SKM-1 treated with dmso at 0.1 percent for 144 hours (cell line): Measurements from ENCODE around the gene OR51Q1.

Experiments used
- DNase-seq: peaks from one replicate; lab custom pipeline; 2025; ENCODE audit not compliant: unreplicated experiment; lab: John Stamatoyannopoulos, UW

Gene OR51Q1, protein sequence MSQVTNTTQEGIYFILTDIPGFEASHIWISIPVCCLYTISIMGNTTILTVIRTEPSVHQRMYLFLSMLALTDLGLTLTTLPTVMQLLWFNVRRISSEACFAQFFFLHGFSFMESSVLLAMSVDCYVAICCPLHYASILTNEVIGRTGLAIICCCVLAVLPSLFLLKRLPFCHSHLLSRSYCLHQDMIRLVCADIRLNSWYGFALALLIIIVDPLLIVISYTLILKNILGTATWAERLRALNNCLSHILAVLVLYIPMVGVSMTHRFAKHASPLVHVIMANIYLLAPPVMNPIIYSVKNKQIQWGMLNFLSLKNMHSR

DNA sequence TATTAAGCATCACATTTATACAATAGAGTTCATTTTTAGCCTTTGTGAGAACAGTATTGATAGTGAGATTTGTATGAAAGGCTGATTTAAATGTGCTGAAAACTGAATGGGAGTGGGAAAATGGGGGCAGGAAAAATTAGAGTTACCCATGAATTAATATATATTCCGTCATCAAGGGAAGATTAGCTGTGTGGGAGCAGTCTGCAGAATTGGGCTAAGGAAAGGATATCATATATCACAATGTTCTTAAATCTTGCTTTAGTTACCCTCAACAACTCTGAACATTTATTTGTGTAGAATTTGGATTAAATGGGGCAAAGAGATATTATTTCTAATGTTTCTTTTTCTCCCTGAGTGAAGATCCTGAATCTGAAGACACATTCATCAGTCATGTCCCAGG lies at the start of gene OR51Q1:
OR51Q1 (plus strand) TSS at position 301 of the 400 bp plus-strand sequence; CDS start at position 391, 90 bp downstream.
- no peak for DNase-seq

GRCh38 chr11:5380740-5381342 lies 41.1 kb upstream of the OR51Q1 start:
- peak; percentile 49 for DNase-seq

DNA sequence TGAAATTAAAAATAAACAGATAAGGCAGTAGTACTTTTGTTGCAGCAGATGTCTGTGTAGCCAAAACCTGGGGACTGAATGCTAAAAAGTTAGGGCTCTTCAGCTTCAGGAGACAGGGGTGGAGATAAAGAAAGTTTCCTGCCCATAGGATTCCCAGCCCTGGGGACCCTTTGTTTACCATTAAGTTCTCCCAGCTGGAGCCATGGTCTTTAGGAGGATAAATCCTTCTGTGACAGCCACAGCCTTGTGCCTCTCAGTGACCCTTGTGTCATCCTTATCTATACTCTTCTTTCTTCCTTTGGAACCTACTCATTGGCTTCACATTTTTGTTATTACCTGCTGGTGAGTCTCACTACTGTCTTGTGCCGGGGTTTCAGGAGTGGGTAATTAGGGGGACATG lies 38.3 kb upstream of the OR51Q1 start, which contains the start of gene OR51M1:
OR51M1 (plus strand) TSS at position 237 of the 400 bp plus-strand sequence. CDS start 5,587 bp downstream, outside the sequence.
- no peak for DNase-seq

DNA sequence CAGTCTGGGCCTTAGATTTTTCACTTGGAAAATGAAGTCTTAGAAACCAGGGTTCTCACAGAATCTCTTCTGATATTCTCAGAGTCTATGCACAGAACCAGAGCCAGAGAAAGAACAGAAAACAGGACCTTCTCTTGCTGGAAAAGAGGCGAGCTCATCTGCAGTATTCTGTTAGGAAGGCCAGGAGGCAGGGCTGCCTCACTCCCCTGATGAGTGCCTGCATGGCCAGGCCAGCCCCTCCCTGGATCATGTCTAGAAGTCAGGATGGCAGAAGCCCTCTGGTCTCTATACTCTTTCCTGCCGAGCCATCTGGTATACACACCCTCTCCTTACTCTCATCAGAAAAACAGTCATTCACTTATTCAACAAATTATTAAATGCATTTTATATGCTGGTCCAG lies 37.6 kb upstream of the OR51Q1 start:
- no peak for DNase-seq

GRCh38 chr11:5390210-5390609 lies 31.7 kb upstream of the OR51Q1 start:
- no peak for DNase-seq

DNA sequence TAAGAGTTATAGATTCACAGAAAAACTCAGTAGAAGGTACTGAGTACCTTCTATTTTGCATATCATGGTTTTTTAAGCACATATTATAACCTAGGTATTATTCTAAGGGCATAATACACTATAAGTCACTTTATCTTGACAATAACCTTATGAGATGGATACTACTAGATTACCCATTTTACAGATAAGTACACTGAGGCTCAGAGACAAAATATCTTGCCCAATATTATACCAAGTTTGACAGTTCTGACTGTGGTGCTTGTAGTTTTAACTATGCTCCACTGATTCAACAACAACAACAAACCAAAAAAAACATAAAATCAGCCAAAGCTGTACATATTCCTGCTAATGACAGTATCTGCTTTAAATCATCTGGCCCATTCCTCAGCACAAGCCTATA lies 27.8 kb upstream of the OR51Q1 start:
- no peak for DNase-seq

DNA sequence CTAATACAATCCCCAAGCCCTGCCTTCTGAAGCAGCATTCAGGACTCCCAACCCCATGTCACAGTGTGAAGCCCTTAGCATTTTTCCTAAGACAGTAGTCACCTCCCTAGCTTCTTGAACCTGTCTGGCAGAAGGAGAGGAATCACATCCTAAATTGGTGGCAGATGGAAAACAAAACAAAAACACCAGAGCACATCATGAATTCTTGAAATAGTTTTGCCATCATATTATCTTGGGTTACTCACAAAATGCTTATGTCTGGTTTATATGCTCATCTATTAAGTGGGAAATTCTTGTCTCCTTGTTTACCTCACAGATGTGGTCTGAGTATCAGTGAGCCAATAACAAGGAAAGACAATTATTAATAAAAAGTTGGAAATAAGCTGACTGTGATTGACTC lies 23.0 kb upstream of the OR51Q1 start:
- no peak for DNase-seq

DNA sequence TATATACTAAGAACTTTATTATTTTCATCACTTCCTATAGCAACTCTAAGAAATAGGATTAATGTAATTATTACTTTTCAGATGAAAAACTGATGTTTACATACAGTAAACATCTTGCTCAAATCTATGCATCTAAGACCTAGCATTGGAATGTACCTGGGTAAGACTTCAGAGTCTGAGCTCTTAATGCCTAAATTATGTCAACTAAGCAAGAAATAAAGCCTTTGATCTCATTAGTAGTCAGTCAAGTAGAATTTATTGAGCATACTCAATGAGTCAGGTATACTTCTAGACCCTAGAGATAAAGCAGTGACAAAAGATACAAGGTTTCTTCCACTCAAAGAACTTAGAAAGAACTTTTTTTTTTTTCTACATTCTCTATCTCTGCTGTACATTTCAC lies 16.7 kb upstream of the OR51Q1 start:
- no peak for DNase-seq

DNA sequence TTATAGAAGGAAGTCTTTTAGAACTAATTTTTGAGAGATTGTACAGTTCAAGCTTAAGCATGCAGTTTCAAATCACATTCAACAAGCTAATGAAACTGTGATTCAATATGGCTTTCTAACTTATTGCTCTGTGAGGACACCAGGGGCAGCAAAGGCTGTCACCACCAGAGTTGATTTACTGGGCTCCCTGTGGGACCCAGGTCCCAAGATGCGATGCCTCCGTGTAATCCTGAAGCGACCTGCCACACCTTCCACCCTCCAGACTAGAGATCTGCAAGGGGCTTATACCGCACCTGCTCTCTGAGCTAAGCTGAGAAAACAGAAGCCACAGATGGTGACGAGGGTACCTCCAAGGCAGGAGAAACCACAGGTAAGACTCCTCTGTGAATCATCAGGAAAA lies 918 bp upstream of the OR51Q1 start:
- DNase-seq, result no peak

- no peak for DNase-seq
Measured at GRCh38 chr11:5423131-5423530, 1.2 kb downstream of the OR51Q1 start.

- DNase-seq, result no peak
Measured at GRCh38 chr11:5441414-5441813, 19.5 kb downstream of the OR51Q1 start, which contains the start of gene OR51I1. TSS of gene OR51I1 (minus strand) at chr11:5441514. CDS start at chr11:5441514, 0 bp downstream.

DNA sequence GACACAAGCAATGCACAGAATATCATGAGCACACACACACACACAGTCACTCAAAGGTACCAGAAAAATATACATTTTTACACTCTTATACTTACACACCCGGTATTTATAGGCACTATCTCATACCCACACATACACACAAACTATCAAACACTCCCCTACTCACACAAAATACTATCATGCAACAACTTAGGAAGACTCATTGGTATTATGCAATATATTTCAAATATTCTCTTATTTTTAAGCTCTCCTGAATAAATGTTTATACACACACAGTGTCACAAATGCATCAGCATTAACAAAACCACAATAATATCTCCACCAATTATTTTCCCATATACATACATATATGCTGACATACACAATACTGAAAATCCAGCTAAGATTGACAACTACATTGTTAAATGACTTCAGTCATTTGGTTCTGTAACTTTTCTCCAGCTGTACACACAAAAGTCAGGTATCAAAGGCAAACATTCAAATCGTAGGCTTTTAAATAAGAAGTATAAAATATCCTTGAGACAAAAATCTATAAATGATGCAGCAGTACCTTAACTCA lies 22.0 kb downstream of the OR51Q1 start:
- no peak for DNase-seq

- DNase-seq, result no peak
Measured at GRCh38 chr11:5449023-5449422, 27.1 kb downstream of the OR51Q1 start, which contains the start of gene OR51I2. TSS of gene OR51I2 (plus strand) at chr11:5449323. CDS start at chr11:5453489, 4,166 bp downstream.

GRCh38 chr11:5449432-5449831 lies 27.5 kb downstream of the OR51Q1 start:
- no peak for DNase-seq

GRCh38 chr11:5460983-5461621 lies 39.2 kb downstream of the OR51Q1 start:
- DNase-seq, result no peak

- no peak for DNase-seq
Measured at GRCh38 chr11:5467527-5467926, 45.6 kb downstream of the OR51Q1 start.
